ENCODE measurements around the gene PACC1.
A peak's percentile ranks its signal among the peaks of the same experiment; 100 is the strongest.

PACC1 gene
- total RNA-seq = 5.9 to 15.6 reads per million in 2 donors

- peak; percentile 71 to 95 (median 84) for DNase-seq
These were observed at the start of gene PACC1 for GRCh38 chr1:212414328-212415106. TSS of gene PACC1 (minus strand) at chr1:212414886. CDS start at chr1:212414757, 129 bp downstream.

GRCh38 chr1:212463565-212464285 is 49.0 kb upstream of the PACC1 start:
- no peak for DNase-seq

GRCh38 chr1:212461916-212462660 is 47.4 kb upstream of the PACC1 start:
- no peak for DNase-seq

- no peak for DNase-seq
These were observed 45.7 kb upstream of the PACC1 start for GRCh38 chr1:212460376-212460775.

GRCh38 chr1:212459656-212460055 is 45.0 kb upstream of the PACC1 start:
- DNase-seq = no peak

- DNase-seq = peak in 1 of 5 experiments; percentile 40
These were observed 44.1 kb upstream of the PACC1 start for GRCh38 chr1:212458817-212459216.

- DNase-seq = peak in 4 of 5 experiments; percentile 16 to 70 (median 26)
These were observed 43.2 kb upstream of the PACC1 start for GRCh38 chr1:212457740-212458338.

GRCh38 chr1:212455803-212456528 is 41.3 kb upstream of the PACC1 start:
- DNase-seq = peak; percentile 57 to 77 (median 69)

GRCh38 chr1:212455401-212455800 is 40.7 kb upstream of the PACC1 start:
- no peak for DNase-seq

GRCh38 chr1:212454741-212455140 is 40.1 kb upstream of the PACC1 start:
- DNase-seq = no peak

GRCh38 chr1:212453156-212453857 is 38.6 kb upstream of the PACC1 start:
- DNase-seq = no peak

GRCh38 chr1:212452323-212453155 is 37.9 kb upstream of the PACC1 start:
- no peak for DNase-seq

GRCh38 chr1:212451416-212452322 is 37.0 kb upstream of the PACC1 start:
- DNase-seq = no peak

- DNase-seq = no peak
These were observed 35.7 kb upstream of the PACC1 start for GRCh38 chr1:212450331-212450881.

GRCh38 chr1:212447478-212447877 is 32.8 kb upstream of the PACC1 start:
- no peak for DNase-seq

GRCh38 chr1:212446333-212446732 is 31.6 kb upstream of the PACC1 start:
- DNase-seq = no peak

- no peak for DNase-seq
These were observed 27.7 kb upstream of the PACC1 start for GRCh38 chr1:212442408-212442807.

- DNase-seq = no peak
These were observed 25.7 kb upstream of the PACC1 start for GRCh38 chr1:212440419-212440818.

GRCh38 chr1:212438831-212439237 is 24.1 kb upstream of the PACC1 start:
- DNase-seq = no peak
